ENCODE measurements around the gene COL2A1.
A peak's percentile ranks its signal among the peaks of the same experiment; 100 is the strongest.

COL2A1 gene

DNA sequence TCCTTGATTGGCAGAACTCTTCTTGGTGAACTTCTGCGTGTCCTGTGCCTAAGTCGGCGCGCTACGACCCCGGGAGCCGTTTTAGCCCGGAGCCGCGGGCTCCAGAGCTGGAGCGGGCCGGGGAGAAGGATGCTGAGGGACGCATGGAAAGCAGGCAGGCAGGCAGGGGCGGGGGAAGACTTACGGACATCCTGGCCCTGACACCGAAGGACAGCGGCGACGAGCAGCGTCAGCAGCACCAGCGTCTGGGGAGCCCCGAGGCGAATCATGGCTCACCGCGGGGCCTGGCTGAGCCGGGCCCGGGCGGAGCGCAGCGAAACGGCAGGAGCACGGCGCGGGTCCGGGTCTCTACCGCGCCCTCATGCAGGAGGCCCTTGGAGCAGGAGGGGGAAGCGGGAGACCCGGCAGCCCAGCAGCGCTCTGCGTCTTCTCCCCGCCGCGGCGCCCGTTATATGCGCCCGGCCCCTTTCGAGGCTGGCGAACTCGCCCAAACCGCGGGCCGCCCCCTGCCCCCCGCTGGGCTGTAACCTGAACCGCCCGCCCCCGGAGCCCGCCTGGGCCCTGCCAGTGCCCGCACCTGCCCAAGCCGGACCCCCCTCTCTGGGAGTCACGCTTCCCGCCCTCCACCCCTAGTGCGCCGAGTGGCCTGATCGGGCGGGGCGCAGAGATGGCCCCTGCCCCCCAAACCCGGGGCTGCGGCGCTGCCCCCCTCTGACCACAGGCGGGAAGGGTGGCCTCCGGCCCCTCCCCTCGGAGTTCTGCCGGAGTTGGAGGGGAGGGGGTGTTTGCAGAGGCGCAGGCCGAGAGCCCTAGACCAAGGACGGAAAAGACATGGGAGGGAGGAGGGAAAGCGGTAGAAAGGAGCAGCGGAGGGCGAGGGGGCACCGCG, at the start of gene COL2A1:
Gene COL2A1, minus strand, starts transcription at position 424 of the 889 bp plus-strand sequence. Its CDS starts 155 bp downstream, at position 269.
- no peak for TF ChIP-seq CTCF (IDR thresholded peaks at IDR 0.05; ENCODE audit: borderline replicate concordance, control extremely low read depth, extremely low read depth, insufficient read depth, missing control alignments)
- peak; percentile 58 for DNase-seq (ENCODE audit: low spot score)
- in situ Hi-C loops (cut with MboI; ENCODE audit: low sequenced_read_pairs, unreplicated experiment), result no loop called here

DNA sequence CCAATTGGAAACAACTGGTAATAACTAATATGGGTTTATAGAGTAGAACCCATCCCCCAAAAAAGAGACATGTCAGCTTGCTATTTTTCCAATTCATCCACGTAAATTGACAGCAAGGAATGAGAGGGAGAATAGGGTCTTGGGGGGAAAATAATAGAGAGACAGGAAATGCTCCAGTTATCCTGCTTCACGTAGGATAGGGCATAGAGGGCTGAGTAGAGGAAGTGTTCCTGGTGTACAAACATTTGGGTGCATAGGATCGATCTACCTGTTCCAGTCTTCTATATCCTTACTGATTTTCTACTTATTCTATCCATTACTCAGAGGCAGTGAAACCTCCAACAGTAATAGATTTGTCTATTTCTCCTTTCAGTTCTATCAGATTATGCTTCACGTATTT, 49.6 kb upstream of the COL2A1 start:
- DNase-seq (ENCODE audit: low spot score), result no peak
- in situ Hi-C loops (cut with MboI; ENCODE audit: low sequenced_read_pairs, unreplicated experiment), result no loop called here
- no peak for TF ChIP-seq CTCF (IDR thresholded peaks at IDR 0.05; ENCODE audit: borderline replicate concordance, control extremely low read depth, extremely low read depth, insufficient read depth, missing control alignments)

- DNase-seq (ENCODE audit: low spot score), result no peak
- in situ Hi-C loops (cut with MboI; ENCODE audit: low sequenced_read_pairs, unreplicated experiment), result no loop called here
- no peak for TF ChIP-seq CTCF (IDR thresholded peaks at IDR 0.05; ENCODE audit: borderline replicate concordance, control extremely low read depth, extremely low read depth, insufficient read depth, missing control alignments)
These were observed 48.8 kb upstream of the COL2A1 start for GRCh38 chr12:48053122-48053521.

- DNase-seq (ENCODE audit: low spot score), result no peak
- in situ Hi-C loops (cut with MboI; ENCODE audit: low sequenced_read_pairs, unreplicated experiment), result no loop called here
- TF ChIP-seq CTCF (IDR thresholded peaks at IDR 0.05; ENCODE audit: borderline replicate concordance, control extremely low read depth, extremely low read depth, insufficient read depth, missing control alignments), result no peak
These were observed 47.4 kb upstream of the COL2A1 start for GRCh38 chr12:48051681-48052080.

- no peak for TF ChIP-seq CTCF (IDR thresholded peaks at IDR 0.05; ENCODE audit: borderline replicate concordance, control extremely low read depth, extremely low read depth, insufficient read depth, missing control alignments)
- DNase-seq (ENCODE audit: low spot score), result no peak
- in situ Hi-C loops (cut with MboI; ENCODE audit: low sequenced_read_pairs, unreplicated experiment), result no loop called here
These were observed 45.9 kb upstream of the COL2A1 start for GRCh38 chr12:48050174-48050573.

GRCh38 chr12:48045965-48046518, 41.8 kb upstream of the COL2A1 start:
- in situ Hi-C loops (cut with MboI; ENCODE audit: low sequenced_read_pairs, unreplicated experiment), result no loop called here
- no peak for DNase-seq (ENCODE audit: low spot score)
- no peak for TF ChIP-seq CTCF (IDR thresholded peaks at IDR 0.05; ENCODE audit: borderline replicate concordance, control extremely low read depth, extremely low read depth, insufficient read depth, missing control alignments)

Data from GM13976 (cell line).